ENCODE measurements around the gene PPP2R2C.

DNA sequence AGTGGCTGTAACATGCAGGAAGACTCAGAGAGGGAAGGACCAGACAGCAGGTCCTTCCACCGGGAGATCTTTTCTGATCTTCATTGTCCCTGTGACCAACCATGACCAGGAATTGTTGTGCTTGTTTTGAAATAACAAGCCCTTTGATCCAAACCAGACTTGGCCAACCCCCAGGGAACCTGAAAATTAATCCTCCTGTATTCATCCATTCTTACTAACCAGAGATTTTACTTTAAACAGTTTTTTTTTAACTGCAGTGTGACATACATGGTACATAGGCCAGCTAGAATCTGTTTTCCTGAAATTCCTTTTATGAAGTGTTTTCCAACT, 198.8 kb downstream of the PPP2R2C start:
- no peak for TF ChIP-seq POLR2AphosphoS5 (IDR thresholded peaks at IDR 0.05; ENCODE audit: low read depth, low read length)
- no peak for TF ChIP-seq POLR2A (IDR thresholded peaks at IDR 0.05; ENCODE audit: low read depth, low read length)
- no peak for TF ChIP-seq TAF1 (IDR thresholded peaks at IDR 0.05; ENCODE audit: low read depth, low read length)
- no peak for TF ChIP-seq POU2F2 (IDR thresholded peaks at IDR 0.05; ENCODE audit: low read depth, low read length)
